ENCODE results near the gene MEI1.
"Not testable (repeated sequence)": the region's sequence is repeated elsewhere in the genome, so short reads cannot be mapped to it uniquely, and the experiment has no call there.

The MEI1 gene

DNA sequence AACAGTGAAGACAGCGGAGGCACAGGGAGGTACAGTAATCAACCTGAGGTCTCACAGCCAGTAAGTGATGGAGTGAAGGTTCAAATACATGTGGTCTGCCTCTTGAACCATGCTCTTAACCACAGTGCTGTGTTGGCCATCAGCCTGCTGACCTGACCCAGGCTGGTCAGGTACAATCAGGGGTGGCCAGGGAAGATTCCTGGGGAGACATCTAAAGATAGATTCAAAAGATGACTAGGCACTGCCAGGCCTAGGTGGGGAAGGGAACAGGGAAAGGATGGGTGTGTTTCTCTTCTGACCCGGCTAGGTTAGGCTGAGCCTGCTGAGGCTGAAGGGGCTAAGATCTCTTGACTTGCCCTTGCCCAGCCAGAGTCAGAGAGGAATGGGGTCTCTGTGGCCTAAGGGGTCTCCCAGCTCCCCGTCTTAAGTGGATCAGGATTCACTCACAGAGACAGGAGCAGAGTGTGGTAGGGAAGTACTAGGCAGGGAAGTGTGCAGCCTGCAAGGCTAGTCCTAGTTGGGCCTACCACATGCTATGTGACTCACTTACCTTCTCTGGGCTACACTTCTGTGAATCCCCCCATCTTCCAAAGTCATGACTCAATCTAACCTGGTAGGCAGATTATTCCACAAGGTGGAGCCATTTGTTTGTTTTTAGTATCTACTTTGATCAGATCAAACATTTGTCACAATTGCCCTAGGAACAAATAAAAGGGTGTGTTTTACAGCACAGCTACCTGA, 123.2 kb downstream of the MEI1 start:
- DNase-seq (ENCODE audit: low spot score), result peak; percentile 62

DNA sequence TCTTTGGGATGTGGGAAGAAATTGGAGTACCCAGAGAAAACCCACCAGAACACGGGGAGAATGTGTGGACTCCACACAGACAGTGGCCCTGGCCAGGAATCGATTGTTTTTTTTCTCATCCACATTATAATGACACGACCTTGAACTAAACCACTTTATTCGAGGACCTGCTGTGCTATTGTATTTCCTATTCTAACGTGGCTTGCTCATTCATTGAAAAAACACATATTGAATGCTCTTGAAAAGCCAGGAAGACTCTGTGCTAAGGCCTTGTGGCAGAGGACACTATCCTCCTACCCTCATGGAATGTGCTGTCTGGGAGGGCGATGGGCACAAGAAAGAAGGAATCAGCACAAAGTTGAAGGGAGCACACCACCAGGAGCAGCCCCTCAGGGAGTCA, 124.5 kb downstream of the MEI1 start:
- no peak for DNase-seq (ENCODE audit: low spot score)

DNA sequence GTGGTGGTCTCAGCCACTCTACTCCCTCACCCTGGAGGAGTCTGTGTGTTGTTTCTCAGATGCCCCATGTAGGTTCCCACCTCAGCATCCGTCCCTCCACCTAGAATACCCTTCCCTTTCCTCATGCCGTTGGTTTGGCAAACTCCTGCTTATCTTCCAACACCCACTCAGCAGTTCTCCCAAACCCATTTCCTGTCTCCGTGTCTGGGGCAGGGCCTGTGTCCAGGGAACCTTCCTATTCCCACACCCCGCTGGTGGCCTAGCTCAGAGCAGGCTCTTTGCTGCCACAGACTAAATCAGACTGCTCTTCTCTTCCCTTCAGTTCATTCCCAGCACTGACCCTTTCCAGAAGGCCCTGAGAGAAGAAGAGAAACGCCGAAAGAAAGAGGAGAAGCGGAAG, 126.1 kb downstream of the MEI1 start:
- no peak for DNase-seq (ENCODE audit: low spot score)

DNA sequence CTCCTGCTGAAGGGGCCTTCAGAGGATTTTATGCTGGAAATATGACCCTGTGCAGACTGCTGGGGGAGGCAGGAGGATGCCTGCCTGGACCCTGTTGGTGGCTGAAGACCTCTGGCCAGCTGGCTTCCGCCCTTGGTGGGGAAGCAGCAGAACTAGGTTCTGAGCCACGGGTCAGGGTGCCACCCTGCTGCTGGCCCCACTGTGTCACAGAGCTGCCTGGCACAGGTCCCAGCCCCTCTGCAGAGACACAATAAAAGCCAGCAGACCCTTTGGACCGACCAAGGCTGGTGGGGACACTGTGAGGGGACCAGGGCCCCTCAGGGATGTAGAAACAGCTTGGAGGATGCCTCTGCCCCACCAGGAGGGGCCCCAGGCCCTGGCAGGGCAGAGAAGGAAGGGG, 126.7 kb downstream of the MEI1 start:
- no peak for DNase-seq (ENCODE audit: low spot score)

DNA sequence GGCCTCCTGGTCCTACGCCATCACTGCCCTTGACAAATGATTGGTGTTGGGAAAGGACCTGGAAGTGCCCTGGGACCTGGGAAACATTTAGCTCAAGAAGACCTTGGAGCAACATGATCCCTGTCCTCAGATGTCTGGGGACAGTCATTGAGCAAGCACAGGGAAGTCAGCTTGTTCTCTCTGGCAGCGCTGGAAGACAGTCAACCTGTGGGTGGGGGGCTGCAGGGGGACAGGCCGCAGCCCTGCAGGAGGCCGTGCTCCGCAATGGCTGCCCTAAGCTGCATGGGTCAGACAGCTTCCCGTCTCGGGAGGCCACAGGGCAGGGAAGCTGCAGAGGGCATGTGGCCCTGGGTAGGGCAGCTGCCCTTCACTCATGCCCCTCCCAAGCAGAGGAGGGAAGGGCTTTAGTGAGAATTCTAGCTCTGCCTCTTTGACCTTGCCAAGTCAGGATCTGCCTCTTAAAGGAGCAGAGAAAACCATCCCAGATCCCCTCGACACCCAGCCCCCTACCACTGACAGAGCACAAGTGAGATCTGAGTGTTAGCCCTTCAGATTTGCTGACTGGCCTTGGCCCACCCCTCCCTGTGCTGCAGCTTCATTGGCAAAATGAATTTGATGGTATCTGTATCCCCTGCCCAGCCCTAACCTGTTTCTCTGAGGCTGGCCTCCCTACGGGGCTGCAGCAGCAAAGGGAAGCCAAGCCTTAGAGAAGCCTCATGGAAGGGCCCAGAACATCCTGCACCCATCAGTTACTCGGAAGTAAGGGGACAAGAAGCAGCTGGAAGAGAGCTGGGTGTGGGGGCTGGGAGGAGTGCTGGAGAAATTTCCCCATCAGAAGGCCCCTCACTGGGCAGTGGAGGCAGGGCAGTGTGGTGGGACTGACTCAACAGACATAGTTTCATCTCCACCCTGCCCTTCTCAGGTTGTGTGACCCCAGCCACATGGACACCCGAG, 127.4 kb downstream of the MEI1 start:
- DNase-seq (ENCODE audit: low spot score), result no peak

DNA sequence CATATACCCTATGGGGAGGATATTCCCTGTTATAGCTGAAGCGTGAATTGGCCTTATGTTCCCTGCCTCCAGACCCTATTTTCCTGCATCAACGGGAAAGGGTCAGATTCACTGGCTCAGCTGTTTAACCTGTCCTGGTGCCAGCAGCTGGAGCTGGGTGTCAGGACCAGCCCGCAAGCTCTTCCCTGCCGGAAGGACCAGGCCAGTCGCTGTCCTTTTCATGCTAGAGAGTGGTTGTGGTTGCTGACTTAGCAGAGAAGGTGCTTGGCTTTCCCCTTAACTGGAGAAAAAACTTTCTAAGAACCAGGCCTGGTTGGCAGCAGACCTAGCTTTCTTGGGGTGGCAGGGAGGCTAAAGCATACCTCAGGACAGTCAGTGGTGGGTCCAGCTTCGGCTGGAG, 128.4 kb downstream of the MEI1 start:
- DNase-seq (ENCODE audit: low spot score), result no peak

DNA sequence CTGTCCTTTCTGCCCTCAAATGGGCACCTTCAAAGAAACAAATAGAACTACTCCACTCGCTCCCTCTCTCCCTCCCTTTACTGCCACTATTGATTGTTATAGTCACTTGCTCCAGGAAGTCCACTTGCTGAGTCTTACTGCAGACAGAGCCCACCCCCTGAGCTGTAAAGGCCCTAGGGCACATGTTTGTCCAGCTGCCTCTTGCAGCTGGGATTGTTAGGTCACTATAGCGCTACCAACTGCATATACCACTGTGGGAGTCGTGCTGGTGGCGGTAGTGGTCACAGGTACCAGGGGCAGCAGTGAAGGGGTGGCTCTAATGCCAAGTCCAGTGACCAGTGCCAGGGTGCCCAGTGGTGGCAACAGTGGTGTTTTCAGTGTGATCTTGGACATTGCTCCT, 129.2 kb downstream of the MEI1 start:
- DNase-seq (ENCODE audit: low spot score), result no peak

DNA sequence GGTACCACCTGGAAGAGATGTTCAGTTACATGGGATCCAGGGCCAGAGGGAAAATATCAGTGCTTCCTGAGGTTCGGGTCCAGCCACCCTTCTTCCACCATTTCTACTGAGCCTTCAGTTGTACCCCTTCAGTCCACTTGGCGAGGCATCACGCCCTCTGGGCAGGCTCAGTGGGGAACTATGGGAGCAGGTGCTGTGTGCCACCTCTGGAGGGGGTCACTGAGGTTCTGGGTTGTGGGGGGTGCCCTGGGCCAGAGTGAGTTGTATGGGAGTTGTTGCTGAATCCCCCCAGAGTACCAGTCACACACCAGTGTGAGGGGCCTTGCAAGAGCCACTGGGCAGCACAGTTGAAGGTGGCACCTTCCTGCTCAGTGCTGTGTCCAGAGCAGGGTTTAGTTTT, 130.9 kb downstream of the MEI1 start:
- no peak for DNase-seq (ENCODE audit: low spot score)

DNA sequence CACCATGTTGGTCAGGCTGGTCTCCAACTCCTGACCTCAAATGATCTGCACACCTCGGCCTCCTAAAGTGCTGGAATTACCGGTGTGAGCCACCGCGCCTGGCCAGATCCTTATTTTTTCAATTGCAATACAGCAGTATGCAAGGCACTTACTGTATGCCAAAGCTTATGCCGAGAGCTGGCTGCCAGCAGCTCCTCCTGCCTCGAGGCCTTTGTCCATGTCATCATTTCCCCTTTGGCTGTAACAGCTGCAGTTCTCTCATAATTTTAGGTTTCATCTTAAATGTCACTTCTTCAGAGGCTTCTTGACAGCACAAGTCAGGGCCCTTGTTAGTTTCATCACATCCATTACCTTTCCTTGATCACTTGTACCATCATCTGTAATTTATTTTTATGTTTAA, 132.1 kb downstream of the MEI1 start:
- DNase-seq (ENCODE audit: low spot score), result no peak

DNA sequence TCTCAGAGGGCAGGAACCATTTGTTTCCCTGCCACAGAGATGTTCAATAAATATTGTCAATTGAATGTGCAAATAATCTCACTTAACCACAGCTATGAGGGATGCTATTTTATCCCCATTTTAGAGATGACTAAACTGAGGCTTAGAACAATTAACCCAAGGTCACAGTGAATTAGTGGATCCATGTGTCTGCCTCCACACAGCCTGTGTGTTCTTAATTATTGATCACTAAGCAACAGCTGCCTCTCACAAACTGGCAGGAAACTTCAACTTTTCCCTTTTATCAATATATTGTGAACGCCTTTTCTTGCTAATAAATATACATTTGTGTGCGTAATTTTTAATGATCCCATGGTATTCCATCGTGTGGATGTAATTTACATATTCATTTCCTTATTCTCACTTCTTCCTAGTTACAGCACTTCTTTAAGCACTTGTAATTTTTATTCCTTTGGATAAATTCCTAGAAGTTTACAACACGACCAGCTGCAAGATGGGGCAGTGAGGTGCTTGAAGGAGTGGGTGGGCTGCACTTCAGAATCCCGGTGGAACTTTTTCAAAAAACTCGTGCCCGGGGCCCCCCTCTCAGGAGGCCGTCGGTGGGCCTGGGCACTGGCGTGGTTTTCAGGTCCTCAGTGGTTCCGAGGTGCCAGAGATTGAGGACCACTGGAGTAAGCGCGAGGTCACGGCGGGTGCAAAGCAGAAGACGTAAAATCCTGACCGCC, 132.7 kb downstream of the MEI1 start:
- no peak for DNase-seq (ENCODE audit: low spot score)

DNA sequence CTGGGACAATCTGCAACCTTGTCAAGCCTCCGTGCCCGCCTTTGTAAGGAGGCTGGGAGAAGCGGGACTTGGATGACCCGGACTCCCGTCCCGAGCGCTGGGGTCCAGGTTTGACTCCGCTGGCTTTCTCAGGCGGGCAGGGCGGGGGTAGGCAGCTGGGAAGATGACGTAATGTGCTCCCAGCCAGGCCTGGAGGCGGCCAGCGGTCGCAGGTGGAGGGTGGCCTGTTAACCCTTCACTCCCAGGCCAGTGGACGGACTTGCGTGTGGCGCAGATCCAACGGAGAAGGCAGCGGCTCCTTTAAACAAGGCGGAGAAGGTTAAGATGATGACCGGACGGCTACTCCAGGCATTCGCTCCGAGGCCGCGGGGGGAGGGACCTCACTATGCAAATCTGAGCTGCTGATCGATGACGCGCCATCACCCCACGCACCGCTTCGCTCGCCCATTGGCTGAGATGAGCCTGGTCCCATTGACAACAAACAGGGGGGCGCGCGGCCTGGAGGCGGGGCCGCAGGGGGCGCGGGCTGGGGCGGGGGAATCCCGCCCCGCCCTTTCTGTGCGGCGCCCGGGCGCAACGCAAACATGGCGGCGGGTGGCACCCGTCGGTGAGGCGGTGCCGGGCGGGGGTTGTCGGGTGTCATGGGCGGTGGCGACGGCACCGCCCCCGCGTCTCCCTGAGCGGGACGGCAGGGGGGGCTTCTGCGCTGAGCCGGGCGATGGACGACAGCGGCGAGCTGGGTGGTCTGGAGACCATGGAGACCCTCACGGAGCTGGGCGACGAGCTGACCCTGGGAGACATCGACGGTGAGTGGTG, 133.5 kb downstream of the MEI1 start, which contains the start of gene SREBF2:
TSS of gene SREBF2 (plus strand) at position 553 of the 816 bp plus-strand sequence. CDS start at position 719, 166 bp downstream.
- peak; percentile 100 for DNase-seq (ENCODE audit: low spot score)

DNA sequence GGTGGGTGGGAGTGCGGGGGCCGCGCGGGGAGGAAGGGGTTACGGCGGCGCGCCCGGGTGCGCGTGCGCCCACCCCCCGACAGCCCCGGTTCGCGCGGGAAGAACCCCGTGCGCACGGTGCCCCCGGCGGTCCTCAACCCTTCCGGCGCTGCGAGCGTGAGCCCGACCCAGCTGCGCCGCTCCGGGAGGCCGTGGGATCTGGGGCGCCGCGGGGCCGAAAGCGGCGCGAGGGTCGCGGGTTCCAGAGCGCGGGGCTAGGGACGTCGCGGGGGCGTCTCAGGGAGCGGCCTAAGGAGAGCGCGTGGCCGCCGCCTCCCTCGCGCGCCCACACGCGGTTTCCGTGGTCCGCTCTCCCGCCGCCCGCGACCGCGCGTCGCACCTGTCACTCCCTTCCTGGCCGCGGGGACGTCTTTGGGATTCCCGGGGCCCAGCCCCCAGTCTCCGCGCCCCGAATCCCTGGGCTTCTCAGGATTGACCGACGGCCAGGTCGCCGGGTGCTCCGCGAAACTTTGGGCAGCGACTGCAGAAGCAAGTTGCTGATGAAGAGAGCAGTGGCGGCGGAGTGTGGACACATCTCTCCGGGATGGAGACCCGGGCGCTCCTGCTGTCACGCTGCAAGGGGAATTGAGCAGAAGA, 134.2 kb downstream of the MEI1 start:
- DNase-seq (ENCODE audit: low spot score), result peak; percentile 45

DNA sequence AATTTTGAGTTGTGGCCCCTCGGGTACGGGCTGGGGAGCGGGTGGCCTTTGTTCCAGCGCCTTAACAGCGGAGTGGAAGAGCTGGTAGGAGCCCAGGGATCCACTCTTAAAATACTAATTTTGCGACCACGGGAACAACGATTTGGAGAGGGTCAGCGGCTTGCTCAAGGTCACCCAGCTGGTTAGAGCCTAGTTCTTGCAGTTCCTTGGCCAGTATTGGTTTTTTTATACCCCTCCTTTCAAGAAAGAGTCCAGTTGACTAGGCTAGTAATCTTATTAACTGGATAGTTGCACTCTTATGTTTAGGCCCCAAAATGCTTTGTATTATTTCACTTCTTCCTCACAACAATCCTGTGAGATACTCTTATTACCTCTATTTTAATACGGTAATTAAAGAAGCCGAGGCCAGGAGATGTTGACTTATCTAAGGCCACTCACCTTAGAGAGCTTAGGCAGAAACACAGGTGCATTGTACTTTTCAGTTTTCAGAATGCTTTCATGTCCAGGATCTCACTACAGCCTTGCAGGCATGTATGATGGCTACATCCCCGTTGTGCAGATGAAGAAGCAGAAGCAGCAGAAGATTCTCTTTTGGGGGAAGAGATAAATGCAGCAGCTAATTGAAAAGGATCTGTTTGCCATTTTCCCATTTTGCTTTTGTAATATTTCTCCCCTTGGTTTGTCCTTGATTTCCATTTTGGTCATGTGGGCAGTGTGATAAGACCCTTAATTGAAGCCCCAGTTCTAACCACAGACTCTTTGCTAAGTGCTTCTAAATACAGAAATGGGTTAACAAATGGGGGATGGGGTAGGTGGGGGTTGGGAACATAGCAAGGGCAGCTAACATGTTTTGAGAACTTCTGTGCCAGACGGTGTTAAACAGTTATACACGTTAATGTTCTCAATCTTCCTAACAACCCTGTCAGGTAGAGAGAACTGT, 135.0 kb downstream of the MEI1 start:
- DNase-seq (ENCODE audit: low spot score), result no peak

DNA sequence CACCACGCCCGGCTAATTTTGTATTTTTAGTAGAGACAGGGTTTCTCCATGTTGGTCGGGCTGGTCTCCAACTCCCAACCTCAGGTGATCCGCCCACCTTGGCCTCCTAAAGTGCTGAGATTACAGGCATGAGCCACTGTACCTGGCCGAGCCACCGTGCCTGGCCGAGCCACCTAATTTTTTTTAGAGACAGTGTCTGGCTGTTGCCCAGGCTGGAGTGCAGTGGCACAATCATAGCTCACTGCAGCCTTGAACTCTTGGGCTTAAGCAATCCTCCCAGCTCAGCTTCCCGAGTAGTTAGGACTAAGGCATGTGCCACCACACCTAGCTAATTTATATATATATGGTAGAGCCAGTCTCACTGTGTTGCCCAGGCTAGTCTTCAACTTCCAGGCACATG, 136.2 kb downstream of the MEI1 start:
- DNase-seq (ENCODE audit: low spot score), result not testable (repeated sequence)

DNA sequence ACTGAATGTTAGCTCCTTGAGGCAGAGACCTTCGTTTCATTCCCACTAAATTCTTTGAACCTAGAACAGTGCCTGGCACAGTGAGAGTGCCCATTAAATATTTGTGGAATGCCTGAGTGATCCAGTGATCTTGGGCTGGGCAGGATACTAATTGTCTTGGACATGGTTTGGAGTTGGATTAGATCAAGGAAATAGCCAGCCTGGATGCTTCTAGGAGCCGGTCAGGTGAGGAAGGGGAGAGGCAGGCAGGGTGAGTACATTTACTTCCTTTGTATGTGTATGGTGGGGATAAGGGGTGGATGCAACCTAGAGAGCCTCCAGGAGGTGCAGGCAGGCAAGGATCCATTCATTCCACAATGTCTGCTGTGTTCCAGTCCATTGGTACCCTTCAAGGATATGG, 137.2 kb downstream of the MEI1 start:
- DNase-seq (ENCODE audit: low spot score), result no peak

DNA sequence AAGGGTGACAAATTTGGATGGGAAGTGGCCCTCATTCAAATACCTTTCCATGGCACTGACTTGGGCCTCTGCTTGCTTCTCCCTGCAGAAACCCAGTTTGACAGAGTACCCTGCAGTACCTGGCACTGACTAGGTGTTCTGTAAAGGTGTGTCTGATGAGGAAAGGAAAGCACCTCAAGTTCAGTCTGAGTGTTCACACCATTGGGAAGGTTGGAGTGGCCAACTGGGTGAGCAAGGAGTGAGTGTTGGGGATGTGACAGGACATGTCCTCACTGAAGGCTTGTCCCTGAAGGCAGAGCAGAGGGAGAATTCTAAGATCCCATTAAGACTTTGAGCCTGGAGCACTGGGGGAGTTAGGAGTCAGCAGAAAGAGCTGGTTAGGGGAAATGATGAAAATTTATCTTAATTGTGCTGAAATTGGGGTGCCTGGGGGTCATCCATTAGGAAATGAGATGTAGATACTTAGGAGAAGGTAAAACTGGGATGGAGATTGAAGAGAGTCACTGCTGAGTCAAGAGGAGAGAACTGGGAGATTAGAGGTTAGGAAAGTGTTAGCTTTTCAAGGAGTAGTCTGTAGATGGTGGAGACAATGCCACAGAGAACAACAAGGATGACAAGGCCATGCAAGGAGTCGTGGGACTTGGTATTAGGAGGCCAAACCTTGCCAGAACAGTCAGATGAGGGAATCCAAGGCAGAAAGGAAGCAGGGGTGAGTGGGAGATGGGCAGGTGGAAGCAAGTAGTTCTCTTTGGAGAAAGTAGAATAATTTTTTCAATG, 139.7 kb downstream of the MEI1 start:
- DNase-seq (ENCODE audit: low spot score), result no peak

DNA sequence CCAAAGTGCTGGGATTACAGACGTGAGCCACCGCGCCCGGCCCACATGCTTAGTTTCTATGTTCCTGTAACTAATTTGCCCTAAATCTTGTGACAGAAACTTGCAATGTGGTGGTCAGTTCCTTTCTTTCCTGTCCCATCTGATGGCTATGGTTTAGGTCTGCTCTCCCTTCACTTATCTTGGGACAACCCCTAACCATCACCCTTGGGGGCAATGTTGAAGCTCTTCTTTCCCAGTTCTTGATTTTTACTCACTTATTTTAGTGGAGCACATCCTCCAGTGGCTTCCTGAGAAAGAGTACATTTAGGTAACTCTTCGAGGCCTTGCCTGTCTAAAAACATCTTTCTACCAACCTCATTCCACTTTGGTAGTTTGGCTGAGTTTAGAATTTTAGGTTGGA, 140.9 kb downstream of the MEI1 start:
- no peak for DNase-seq (ENCODE audit: low spot score)

DNA sequence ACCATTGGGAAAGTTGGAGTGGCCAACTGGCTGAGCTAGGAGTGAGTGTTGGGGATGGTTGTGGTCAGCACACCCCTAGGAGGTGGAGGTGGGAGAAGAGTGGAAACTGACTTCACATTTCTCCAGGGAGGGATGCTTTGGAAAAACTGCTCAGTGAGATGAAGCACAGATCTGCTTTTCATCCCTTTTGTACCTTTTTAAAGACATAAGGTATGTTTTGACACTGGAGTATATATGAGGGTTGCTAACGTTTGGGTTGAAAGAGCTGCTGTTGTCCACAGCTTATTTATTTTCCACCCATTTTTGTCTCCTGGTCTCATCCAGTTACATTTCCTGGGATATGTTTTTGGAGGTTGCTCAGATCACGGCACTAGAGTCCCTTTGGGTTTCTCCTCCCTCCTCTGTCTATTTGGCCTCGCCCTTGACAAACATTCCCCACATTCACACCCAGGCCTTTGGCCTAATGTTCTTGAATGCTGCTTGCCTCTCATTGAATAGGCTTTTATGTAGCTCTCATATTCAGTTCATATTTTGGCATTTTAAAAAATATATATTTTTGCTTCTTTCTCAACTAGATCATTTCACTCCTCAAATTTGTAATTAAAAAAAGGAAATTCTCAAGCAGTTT, 141.9 kb downstream of the MEI1 start:
- DNase-seq (ENCODE audit: low spot score), result no peak

Measured in Ammon's horn (tissue), 1 donor.